RCC 7860 (cell line): ENCODE data around the gene FAM135A.
"Not testable (repeated sequence)": the region's sequence is repeated elsewhere in the genome, so short reads cannot be mapped to it uniquely, and the experiment has no call there.

ENCODE experiments used
- DNase-seq: peaks from one replicate; pipeline ENCODE4 v3.0.0-alpha.2; 2015; ENCODE audit warnings: low spot score
- FAIRE-seq: peaks from 2 replicates; lab custom pipeline; 2012; peaks lifted over from hg19 to GRCh38; lab: Jason Lieb, UNC

Gene FAM135A

DNA sequence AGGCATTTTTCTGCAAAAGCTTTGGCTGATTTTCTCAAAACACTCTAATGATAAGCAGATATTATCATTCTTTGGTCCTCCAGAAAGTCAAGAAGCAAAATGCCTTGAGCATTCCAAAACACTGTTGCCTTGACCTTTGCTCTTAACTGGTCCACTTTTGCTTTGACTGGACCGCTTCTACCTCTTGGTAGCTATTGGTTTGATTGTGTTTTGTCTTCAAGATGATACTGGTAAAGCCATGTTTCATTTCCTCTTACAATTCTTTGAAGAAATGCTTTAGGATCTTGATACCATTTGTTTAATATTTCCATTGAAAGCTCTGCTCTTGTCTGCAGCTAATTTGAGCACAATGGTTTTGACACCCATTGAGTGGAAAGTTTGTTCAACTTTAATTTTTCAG, 117.8 kb downstream of the FAM135A start:
- no peak for DNase-seq
- no peak for FAIRE-seq

DNA sequence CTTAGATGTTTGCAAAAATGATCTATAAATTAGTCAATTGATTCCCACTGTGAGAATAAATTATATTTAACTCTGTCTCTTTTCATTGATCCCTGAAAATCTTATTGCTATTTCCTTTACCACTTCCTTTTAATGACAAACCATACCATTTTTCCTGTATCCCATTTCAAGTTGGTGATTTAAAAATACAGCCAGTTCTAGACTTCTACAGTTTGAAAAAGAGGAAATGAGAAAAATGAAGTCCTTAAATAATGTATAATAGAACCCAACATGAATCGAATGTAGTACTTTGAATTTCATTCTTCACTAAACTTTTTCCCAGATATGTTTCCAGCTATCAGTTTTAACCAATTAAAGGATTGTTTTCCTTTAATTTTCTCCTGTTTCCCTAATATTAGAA, 124.0 kb downstream of the FAM135A start:
- DNase-seq (no peak), FAIRE-seq (no peak)

DNA sequence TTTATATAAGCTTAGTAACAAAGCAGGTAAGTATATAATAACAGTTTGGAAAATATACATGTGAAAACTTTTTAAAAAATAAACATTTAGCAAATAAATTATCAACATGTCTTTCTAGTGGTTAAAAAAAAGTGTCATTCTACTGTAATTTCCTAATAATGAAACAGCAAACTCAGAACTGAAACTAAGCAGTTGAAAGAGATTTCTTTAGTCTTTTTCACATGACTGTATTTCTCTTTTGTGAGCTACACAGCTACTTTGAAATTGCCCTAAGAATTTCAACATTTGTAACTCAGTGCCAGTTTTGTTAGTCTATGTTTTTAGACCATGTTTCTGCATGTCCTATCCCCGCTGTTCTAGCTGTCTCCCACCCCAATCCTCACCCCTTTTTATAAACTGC, 125.1 kb downstream of the FAM135A start:
- DNase-seq, result no peak
- FAIRE-seq, result no peak

DNA sequence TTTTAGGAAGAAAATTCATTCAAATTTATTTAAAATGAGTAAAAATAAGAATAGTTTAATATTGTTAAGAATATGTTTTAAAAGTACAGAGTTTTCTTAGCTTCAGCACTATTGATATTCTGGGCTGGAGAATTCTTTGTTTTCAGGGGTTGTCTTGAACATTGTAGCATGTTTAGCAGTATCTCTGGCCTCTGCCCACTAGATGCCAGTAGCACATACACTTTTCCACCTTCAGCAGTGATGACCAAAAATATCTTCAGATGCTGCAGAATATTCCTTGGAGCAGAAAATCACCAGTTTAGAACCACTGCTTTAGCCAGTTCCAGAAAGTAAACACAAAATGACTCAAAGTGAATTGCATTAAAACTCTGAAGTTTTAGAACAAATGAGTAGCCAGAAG, 134.0 kb downstream of the FAM135A start:
- FAIRE-seq, result no peak

DNA sequence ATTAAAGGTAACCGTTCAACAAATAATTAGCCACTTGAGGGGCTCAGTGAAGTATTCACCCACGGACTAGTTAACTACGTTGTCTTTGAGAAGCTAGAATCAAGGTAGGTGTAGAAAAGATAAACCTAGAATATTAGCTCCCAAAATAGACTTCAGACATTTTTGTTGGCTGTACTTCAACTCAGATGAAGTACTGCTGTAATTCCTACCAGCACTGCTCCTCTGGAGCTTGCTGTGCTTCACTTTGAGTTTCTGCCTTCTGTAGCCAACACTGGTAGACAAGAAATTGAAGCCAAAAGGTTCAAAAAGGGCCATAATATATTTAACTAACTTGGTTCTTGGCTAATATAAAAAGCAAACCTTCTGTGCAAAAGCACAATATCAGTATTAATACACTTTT, 134.6 kb downstream of the FAM135A start:
- FAIRE-seq (no peak), DNase-seq (no peak)

More for the DNA sequence above, 134.0 kb downstream of the FAM135A start:
- DNase-seq, result no peak

DNA sequence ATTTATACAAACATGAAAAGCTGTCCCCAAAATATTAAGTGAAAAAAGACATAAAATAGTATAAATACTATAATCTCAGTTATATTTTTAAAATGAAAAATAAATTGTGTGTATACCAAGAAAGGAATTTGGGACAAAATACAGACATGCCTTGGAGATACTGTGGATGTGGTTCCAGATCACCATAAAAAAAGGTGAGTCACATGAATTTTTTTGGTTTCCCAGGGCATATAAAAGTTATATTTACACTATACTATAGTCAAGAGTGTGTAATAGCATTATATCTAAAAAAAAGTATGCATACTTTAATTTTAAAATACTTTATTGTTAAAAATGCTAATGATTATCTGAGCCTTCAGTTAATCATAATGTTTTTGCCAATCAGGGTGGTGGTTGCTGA, 136.0 kb downstream of the FAM135A start:
- DNase-seq (no peak), FAIRE-seq (no peak)

DNA sequence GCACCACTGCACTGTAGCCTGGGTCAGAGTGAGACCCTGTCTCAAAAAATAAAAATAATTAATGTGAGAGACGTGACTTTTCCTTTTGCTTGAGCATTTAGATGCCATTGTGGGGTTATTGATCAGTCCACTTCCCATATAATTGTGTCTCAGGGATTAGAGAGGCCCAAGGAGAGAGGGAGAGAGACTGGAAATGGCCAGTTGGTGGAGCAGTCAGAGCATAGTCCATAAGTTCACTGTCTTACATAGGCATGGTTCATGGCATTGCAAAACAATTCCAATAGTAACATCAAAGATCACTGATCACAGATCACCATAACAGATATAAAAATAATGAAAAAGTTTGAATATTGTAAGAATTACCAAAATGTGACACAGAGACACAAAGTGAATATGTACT, 138.3 kb downstream of the FAM135A start:
- DNase-seq (no peak), FAIRE-seq (no peak)

DNA sequence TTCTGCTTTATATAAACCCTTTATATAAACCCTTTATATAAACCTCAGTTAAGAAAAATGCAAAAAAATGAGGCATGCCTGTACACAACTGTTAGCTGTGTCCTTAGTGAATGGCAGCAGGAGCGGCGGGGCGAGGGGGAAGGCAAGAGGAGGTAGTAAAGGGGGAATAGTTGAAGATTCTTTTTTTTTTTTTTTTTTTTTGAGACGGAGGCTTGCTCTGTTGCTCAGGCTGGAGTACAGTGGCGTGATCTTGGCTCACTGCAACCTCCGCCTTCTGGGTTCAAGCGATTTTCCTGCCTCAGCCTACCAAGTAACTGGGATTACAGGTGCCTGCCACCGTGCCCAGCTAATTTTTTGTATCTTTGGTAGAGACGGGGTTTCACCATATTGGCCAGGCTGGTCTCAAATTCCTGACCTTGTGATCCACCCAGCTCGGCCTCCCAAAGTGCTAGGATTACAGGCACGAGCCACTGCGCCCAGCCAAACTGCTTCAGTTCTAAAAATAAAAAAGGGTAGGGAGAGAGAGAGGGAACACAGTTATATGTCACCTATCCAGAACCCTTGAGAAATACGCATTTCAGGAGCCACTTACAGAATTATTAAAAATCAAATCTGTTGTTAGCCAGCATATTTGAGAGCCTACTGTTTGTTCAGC, 139.1 kb downstream of the FAM135A start:
- DNase-seq, FAIRE-seq: not testable (repeated sequence)

DNA sequence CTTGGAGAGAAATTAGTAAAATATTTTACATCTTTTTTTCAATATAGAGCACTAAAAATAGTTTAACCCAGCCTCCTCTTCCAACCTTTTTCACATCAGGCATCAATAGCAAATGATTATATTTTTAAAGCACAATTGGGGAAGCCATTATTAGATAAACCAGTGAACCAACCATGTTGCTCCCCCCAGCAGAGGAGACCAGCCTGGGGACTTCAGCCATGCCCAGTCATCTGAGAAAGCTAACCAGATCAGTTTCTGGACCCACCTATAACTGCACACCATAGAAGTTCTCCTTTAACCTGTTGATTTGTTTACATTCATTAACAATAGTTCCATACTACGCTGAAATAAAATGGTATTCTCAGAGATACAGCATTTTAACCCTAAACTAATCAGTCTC, 139.7 kb downstream of the FAM135A start:
- FAIRE-seq (no peak), DNase-seq (no peak)

DNA sequence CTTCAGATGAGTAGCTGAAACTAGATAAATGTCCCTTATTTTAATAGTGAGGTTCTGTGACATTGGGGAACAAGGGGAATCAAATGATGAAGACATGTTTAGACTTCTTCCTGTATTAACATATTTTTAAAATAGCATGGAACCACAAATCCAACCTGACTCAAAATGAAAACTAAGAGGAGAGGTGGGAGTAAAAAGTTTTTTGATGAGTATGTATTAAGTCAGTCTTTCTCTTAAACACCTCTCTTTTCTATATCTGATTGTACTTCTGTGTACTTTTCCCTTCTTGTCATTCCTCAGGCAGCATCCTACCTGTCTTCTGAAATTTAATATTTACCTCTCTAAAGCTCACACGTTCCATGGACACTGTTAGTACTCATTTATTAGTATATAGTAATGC, 144.7 kb downstream of the FAM135A start:
- DNase-seq (no peak), FAIRE-seq (no peak)

DNA sequence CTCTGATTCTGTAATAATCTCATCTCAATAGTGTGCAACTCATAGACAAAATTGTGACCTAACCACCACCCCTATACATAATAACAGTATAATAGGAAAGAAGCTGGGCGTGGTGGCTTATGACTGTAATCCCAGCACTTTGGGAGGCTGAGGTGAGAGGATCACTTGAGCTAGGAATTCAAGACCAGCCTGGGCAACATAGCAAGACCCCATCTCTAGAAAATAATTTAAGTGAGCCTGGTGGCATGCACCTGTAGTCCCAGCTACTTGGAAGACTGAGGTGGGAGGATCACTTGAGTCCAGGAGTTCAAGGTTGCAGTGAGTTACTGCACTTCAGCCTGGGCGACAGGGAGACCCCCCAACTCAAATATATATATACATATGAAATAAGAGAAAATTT, 149.1 kb downstream of the FAM135A start:
- not testable (repeated sequence) for DNase-seq, FAIRE-seq

DNA sequence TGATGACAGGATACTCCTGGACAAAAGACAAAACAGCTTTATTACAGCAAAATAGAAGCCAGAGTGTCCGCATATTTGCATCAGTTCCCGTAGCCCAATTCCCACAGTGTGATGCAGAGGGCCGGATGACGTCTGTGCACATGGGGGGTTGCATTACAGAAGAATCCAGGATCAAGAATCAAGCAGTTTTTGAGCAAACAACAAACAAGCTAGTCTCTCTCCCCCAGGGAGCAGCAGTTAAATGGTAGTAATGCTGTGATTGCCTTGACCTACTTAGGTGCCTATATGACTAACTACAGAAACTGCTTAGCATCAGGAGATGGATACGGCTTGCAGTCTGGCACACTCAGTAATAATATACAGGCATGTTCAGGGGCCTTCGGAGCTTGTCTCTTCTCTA, 150.2 kb downstream of the FAM135A start:
- FAIRE-seq (no peak), DNase-seq (no peak)

DNA sequence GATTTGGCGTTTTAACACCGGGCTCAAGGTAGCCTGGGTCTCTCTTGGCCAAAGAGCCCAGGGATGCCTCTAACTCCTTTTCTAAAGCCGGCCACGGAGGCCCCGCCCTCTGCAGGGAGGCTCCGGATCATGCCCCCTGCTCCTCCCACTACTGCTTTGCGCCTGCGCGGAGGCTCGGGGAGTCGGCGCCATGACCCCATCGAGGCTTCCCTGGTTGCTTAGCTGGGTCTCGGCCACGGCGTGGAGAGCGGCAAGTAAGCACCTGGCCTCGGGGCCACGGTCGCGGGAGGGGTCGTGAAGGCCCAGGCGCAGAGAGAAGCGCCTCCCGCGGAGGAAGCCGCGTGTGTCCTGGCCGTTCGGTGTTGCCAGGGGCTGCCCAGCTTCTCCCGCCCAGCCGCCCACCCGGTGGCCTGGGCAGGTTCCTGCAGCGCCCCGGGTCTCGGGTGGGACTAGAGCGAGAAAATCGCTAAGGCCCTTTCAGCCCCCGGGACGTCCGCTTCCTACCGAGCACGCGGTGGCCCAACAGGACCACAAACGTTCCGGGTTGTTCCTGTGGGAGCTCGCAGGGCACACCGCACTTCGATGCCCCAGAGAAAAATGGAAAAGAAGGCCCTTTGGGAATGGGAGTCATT, 153.6 kb downstream of the FAM135A start, which contains the start of gene SDHAF4:
Gene SDHAF4 (plus strand): TSS at position 180 of the 632 bp plus-strand sequence. CDS start 11 bp downstream, at position 191.
- FAIRE-seq (no peak), DNase-seq (peak; percentile 67)

DNA sequence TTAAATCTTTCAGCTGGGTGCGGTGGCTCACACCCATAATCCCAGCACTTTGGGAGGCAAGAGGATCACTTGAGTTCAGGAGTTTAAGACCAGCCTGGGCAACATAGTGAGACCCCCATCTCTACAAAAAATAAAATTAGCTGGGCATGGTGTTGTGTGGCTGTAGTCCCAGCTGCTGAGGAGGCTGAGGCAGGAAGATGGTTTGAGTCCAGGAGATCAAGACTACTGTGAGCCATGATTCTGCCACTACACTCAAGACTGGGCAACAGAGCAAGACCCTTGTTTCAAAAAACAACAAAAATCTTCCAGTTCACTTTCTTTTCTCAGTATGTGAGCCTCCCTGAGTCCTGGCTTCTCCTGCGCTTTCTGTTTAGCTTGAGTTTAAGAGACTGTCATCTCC, 161.3 kb downstream of the FAM135A start:
- FAIRE-seq (no peak), DNase-seq (no peak)

DNA sequence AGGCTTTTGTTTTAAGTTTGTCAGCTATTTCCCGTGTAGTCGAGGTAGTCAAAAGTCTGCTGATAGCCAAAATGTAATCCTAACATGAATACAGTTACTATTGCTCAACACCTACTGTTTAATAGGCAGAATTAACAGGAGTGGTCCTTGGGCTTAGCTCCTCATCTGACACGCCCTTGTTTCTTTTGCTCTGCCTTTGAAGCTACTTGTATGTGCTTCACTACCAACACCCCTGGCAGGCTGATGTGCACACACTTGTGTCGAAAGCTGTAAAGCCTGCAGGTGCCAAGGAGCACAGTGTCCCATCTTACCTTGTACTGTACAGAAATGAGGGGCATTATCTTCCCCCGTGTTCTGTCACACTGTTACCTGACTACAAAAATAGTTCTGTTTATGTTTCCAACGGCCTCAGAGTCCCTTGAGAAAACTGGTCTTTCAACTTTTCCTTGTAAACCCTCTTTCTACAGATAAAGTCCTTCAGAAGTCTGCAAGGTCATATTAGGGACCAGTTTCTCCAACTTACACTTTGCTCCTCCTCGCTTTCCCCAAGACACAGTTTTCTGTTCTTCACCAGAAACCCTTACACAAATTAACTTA, 162.7 kb downstream of the FAM135A start:
- no peak for DNase-seq
- no peak for FAIRE-seq

DNA sequence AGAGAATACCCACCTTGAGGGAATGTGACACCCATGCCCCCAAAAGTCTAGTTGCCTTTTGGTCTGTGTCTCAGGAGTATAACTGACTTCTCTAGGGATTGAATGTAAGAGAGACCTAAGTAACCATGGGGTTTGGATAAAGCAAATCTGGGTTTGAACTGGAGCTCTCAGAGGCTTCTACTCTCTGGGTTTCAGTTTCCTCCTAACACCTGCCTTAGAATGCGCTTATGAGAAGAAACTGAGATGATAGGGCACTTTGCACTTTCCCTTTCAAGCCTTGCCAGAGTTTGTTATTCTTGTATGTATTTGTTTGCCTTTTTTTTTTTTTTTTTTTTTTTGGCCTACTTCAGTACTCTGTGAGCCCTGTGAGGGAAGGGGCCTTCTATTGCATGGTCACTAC, 172.8 kb downstream of the FAM135A start:
- FAIRE-seq (no peak), DNase-seq (no peak)

DNA sequence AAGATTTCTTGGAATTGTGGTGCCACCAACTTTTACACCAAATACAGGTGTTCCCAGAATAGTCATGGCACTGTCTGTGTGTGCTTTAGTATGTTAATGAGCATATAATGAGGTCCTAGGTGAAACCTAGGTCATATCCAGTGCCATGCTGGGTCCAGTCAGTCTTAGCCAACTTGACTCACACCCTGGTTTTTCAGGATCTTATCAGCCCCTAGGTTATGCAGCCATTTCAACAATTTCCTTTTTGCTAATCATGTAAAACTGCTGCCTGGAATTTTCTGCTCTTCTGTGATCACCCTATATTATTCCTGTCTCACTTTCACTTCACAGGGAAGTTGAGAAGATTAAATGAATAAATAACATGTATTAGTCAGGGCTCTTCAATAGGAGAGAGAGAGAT, 177.1 kb downstream of the FAM135A start:
- no peak for DNase-seq
- no peak for FAIRE-seq

DNA sequence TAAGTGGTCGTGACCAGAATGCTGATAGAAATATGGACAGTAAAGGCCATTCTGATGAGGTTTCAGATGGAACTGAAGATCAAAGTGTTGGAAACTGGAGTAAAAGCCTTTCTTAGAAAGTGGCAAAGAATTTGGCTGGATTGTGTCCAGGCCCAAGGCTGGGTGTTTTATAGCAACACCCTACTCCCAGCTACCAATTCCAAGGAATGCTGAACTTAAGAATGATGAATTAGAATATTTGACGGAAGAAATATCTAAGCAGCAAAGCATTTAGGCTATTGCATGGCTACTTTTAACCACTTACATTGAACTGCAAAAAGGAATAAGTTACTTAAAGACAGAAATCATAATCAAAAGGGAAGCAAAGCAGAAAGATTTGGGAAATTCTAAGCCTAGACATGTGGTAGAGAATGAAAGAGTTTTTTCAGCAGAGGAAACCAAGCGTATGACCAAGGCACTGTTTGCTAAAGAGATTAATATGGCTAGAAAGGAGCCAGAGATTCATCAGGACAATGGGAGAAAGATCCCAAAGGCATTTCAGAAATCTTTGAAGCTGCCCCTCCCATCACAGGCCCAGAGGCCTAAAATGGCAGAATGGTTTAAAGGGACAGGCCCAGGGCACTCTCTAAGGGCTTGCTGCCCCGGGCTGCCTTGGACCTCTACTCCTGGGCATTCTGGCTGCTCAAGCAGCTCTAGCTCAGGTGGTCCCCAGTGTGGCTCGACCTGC, 179.2 kb downstream of the FAM135A start:
- DNase-seq, result no peak
- no peak for FAIRE-seq

DNA sequence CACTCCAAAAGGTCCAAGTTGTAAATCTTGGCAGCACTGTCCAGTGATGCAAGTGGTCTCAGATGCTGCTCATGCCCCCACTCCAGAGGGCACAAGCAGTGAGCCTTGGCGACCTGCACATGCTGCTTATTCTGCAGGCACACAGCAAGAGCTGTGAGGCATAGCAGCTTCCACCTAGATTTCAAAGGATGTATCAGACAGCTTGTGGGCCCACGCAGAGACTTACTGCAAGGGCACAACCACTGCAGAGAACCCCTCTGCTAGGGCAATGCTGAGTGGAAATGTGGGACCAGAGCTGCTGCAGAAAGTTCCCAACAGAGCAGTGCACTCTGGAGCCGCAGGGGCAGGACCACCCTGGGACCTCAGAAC, 179.8 kb downstream of the FAM135A start:
- FAIRE-seq, result no peak
- DNase-seq, result no peak

DNA sequence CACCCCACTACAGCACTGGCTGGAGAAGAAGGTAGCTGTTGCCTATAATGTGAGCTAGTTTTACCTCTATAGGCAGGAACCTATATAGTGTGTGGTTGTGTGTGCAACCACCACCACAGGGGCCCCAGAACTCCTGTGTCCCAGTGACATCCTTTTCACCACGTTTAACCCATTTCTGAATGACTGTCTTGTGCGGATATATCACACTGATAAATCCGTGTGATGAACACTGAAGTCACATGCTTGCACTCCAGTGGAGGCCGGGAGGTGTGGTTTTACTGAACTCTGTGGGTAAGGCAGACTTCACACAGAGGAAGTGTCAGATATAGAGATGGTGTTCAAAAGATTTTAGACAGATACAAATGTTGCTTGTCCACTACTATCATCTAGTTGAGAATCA, 185.9 kb downstream of the FAM135A start:
- DNase-seq (no peak), FAIRE-seq (no peak)

DNA sequence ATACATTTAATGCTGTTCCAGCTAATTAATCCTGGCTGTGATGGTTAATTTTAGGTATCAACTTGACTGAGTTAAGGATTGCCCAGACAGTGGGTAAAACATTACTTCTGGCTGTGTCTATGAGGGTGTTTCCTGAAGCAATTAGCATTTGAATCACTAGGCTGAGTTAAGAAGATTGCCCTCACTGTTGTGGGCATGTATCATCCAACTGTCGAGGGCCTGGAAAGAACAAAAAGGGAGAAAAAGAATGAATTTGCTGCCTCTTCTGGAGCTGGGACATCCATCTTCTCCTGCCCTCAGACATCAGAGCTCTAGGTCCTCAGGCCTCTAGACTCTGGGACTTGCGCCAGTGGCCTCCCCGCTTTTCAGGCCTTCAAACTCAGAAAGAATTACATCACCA, 187.7 kb downstream of the FAM135A start:
- no peak for DNase-seq
- FAIRE-seq, result no peak

DNA sequence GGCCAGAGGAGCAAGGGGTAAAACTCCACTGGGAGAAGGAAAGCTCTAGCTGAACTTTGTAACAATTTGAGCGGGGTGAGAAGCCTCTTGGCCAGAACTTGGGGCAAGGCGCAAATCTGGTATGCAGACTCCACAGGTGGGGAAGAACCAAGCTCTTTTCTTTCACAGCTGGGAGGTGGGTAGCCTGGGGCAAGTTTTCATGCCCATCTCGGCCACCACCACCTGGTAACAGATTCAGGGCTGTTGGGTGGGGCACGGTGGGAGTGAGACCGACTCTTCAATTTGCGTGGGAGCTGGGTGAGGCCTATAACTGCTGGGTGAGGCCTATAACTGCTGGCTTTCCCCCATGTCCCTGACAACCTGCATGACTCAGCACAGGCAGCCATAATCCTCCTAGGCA, 190.9 kb downstream of the FAM135A start:
- no peak for FAIRE-seq
- no peak for DNase-seq
